Liver (tissue), 3 donors: ENCODE data around the gene NEAT1.

Experiments
- CTCF ChIP-seq: fragments of 150-350 bp; IDR thresholded peaks from 2 replicates; pipeline ENCODE4 v1.5.1; 2017; ENCODE audit warnings: improper control_type of control experiment, low read depth, low read length; ENCODE audit not compliant: missing input control
- FOXA1 ChIP-seq: IDR thresholded peaks from 2 replicates; pipeline ENCODE4 v1.6.1; 2016; ENCODE audit warnings: antibody characterized with exemption
- REST ChIP-seq: IDR thresholded peaks from 2 replicates; pipeline ENCODE4 v1.6.1; 2016; ENCODE audit warnings: antibody characterized with exemption, mild to moderate bottlenecking
- TAF1 ChIP-seq: conservative IDR thresholded peaks from 2 replicates; pipeline ENCODE4 v1.6.1; 2016; ENCODE audit warnings: antibody characterized with exemption, mild to moderate bottlenecking
- donor health status: healthy.
- donor health status: healthy.

DNA sequence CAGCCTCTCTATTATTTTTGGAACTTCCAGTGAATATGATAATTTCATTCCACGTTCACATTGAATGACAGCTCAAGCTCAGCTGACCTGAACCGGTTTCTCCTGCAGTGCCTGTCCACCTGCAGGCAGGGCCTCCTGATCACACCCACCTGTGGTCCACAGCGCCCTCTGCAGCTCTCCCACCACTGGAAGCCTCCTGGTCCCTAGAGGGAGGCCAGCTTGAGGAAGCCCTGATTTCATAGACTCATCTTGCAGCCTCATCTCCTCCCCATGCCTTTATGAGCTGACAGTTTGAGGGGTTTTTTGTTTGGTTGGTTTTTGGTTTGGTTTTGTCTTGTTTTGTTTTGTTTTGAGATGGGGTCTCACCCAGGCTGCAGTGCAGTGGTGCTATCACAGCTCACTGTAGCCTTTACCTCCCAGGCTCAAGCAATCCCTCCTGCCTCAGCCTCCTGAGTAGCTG is 46.3 kb downstream of the NEAT1 start:
- TF ChIP-seq CTCF (peak; percentile 44), REST (no peak), FOXA1 (no peak), TAF1 (no peak)
